Measurements from ENCODE around the gene ST3GAL5.

ST3GAL5 gene

GRCh38 chr2:85920810-85921545 lies 32.2 kb upstream of the ST3GAL5 start:
- no peaks in the 10 kb centered on the region for H3K9me3 Mint-ChIP-seq
- H3K36me3 Mint-ChIP-seq (ENCODE audit: low read depth): no peaks in the 10 kb centered on the region
- no peak overlapping the region for H3K4me3 Mint-ChIP-seq
- TF ChIP-seq CTCF (IDR thresholded peaks at IDR 0.05): no peak
- H3K27me3 Mint-ChIP-seq (ENCODE audit: low read depth, poor library complexity): peaks cover 2% of the 10 kb centered on the region
- H3K27ac Mint-ChIP-seq: peak overlapping the region; percentile 62
- no peak for DNase-seq
- H3K4me1 Mint-ChIP-seq: peaks cover 40% of the 10 kb centered on the region

- TF ChIP-seq CTCF (IDR thresholded peaks at IDR 0.05): no peak
- H3K27me3 Mint-ChIP-seq (ENCODE audit: low read depth, poor library complexity): no peaks in the 10 kb centered on the region
- no peaks in the 10 kb centered on the region for H3K36me3 Mint-ChIP-seq (ENCODE audit: low read depth)
- no peak overlapping the region for H3K4me3 Mint-ChIP-seq
- no peaks in the 10 kb centered on the region for H3K9me3 Mint-ChIP-seq
- DNase-seq: no peak
- H3K4me1 Mint-ChIP-seq: peaks cover 39% of the 10 kb centered on the region
- H3K27ac Mint-ChIP-seq: no peak overlapping the region
These were observed 29.4 kb upstream of the ST3GAL5 start for GRCh38 chr2:85917887-85918795.

GRCh38 chr2:85915606-85916303 lies 27.0 kb upstream of the ST3GAL5 start:
- Mint-ChIP-seq H3K4me1 (peaks cover 29% of the 10 kb centered on the region), H3K36me3 (ENCODE audit: low read depth) (no peaks in the 10 kb centered on the region), H3K27ac (no peak overlapping the region), H3K4me3 (no peak overlapping the region), H3K27me3 (ENCODE audit: low read depth, poor library complexity) (no peaks in the 10 kb centered on the region), H3K9me3 (no peaks in the 10 kb centered on the region)
- no peak for DNase-seq
- TF ChIP-seq CTCF (IDR thresholded peaks at IDR 0.05): no peak

GRCh38 chr2:85914922-85915321 lies 26.1 kb upstream of the ST3GAL5 start:
- H3K27me3 Mint-ChIP-seq (ENCODE audit: low read depth, poor library complexity): no peaks in the 10 kb centered on the region
- H3K9me3 Mint-ChIP-seq: no peaks in the 10 kb centered on the region
- H3K36me3 Mint-ChIP-seq (ENCODE audit: low read depth): no peaks in the 10 kb centered on the region
- peak overlapping the region; percentile 69 for H3K27ac Mint-ChIP-seq
- H3K4me3 Mint-ChIP-seq: no peak overlapping the region
- TF ChIP-seq CTCF (IDR thresholded peaks at IDR 0.05): no peak
- peaks cover 31% of the 10 kb centered on the region for H3K4me1 Mint-ChIP-seq
- no peak for DNase-seq

GRCh38 chr2:85913884-85914881 lies 25.4 kb upstream of the ST3GAL5 start:
- TF ChIP-seq CTCF (IDR thresholded peaks at IDR 0.05): no peak
- H3K36me3 Mint-ChIP-seq (ENCODE audit: low read depth): no peaks in the 10 kb centered on the region
- H3K27ac Mint-ChIP-seq: peak overlapping the region; percentile 69
- peaks cover 31% of the 10 kb centered on the region for H3K4me1 Mint-ChIP-seq
- no peak overlapping the region for H3K4me3 Mint-ChIP-seq
- H3K27me3 Mint-ChIP-seq (ENCODE audit: low read depth, poor library complexity): no peaks in the 10 kb centered on the region
- H3K9me3 Mint-ChIP-seq: no peaks in the 10 kb centered on the region
- DNase-seq: no peak
